Astrocyte of the cerebellum (primary cell): Measurements from ENCODE around the gene QPRT.
"Not testable (repeated sequence)": the region's sequence is repeated elsewhere in the genome, so short reads cannot be mapped to it uniquely, and the experiment has no call there.

Source experiments
- DNase-seq: peaks from one replicate; pipeline ENCODE4 v3.0.0-alpha.2; 2011; ENCODE audit warnings: low read depth
- H3K4me3 ChIP-seq: 2 replicates; pipeline ENCODE4 v1.5.1; 2011; ENCODE audit warnings: mild to moderate bottlenecking, low read depth, low read length, moderate library complexity
- in situ Hi-C: cut with HindIII; loops from 2 replicates; pipeline ENCODE4 v1.10.0; 2017; ENCODE audit warnings: low sequenced_read_pairs
- TF ChIP-seq, protein P1 (sequence below): IDR thresholded peaks from 2 replicates; pipeline ENCODE4 v1.5.1; 2012; ENCODE audit warnings: low read length, low read depth, moderate library complexity, mild to moderate bottlenecking; ENCODE audit errors: missing control alignments

QPRT gene

DNA sequence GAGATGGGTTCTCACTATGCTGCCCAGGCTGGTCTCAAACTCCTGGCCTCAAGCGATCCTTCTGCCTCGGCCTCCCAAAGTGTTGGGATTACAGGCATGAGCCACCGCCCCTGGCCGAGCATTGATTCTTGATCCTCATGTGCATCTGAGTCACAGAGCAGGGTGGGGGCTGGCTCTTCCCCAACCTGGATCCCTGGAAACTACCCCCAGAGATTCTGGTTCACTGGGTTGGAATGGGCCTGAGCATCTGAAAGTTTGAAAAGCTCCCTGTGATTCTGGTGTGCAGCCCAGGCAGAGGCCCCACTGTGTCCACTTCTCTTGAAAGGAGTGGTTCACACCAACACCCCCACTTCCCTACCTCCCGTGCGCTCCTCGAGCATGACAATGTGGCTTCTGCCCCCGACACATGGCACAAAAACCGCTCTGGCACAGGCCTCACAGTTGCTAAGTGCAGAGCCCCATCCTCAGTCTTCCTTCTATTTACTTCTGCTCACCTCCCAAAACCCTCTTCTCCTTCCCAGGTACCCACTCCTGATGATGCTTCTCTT is 4.6 kb downstream of the QPRT start:
- TF ChIP-seq, protein P1, sequence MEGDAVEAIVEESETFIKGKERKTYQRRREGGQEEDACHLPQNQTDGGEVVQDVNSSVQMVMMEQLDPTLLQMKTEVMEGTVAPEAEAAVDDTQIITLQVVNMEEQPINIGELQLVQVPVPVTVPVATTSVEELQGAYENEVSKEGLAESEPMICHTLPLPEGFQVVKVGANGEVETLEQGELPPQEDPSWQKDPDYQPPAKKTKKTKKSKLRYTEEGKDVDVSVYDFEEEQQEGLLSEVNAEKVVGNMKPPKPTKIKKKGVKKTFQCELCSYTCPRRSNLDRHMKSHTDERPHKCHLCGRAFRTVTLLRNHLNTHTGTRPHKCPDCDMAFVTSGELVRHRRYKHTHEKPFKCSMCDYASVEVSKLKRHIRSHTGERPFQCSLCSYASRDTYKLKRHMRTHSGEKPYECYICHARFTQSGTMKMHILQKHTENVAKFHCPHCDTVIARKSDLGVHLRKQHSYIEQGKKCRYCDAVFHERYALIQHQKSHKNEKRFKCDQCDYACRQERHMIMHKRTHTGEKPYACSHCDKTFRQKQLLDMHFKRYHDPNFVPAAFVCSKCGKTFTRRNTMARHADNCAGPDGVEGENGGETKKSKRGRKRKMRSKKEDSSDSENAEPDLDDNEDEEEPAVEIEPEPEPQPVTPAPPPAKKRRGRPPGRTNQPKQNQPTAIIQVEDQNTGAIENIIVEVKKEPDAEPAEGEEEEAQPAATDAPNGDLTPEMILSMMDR = no peak
- DNase-seq = no peak
- in situ Hi-C loops = no loop called here
- H3K4me3 ChIP-seq = no peak overlapping the region

DNA sequence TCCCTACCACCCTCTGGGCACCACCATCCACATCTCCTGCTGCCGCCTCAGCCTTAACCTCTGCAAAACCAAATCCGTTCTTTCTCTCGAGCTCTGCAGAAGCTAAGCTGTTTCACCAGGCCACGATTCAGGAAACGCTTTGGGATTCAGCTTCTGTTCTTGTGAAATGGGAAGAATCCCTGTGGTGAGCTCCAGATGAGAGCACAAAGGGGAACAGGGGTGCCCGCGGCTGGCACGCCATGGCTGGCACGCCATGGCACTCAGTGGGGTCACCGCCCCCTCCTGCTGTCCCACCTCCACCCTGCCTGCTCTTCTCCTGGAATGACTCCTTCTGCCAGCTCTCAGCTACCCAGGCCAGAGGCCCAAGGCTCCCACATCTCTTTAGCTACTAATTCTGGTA is 5.7 kb downstream of the QPRT start:
- TF ChIP-seq, protein P1 = no peak
- H3K4me3 ChIP-seq = no peak overlapping the region
- DNase-seq = no peak
- in situ Hi-C loops = no loop called here

GRCh38 chr16:29686740-29687332 is 7.9 kb downstream of the QPRT start:
- no peak for DNase-seq
- in situ Hi-C loops = no loop called here
- TF ChIP-seq, protein P1 = no peak
- H3K4me3 ChIP-seq = no peak overlapping the region

DNA sequence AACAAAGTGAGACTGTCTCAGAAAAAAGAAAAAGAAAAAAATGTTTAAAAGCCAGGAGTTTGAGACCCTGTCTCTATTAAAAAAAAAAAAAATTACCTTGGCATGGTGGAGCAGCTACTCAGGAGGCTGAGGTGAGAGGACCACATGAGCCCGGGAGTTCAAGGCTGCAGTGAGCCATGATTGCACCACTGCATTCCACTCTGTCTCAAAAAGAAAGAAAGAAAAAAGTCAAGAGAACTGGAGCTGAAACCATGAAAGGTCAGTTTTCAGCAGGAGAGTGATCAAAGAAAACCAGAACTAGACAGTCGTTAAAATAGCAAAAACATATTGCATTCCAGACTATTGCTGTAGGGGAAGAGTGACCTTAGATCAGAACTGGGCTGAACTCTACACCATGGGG is 8.8 kb downstream of the QPRT start:
- in situ Hi-C loops = no loop called here
- no peak overlapping the region for H3K4me3 ChIP-seq
- DNase-seq = no peak
- TF ChIP-seq, protein P1 = no peak

- in situ Hi-C loops = no loop called here
- no peak overlapping the region for H3K4me3 ChIP-seq
- TF ChIP-seq, protein P1 = no peak
- no peak for DNase-seq
These were observed 9.2 kb downstream of the QPRT start for GRCh38 chr16:29688172-29688571.

- in situ Hi-C loops, H3K4me3 ChIP-seq, DNase-seq: not testable (repeated sequence)
These were observed 10.7 kb downstream of the QPRT start for GRCh38 chr16:29689490-29690351.

DNA sequence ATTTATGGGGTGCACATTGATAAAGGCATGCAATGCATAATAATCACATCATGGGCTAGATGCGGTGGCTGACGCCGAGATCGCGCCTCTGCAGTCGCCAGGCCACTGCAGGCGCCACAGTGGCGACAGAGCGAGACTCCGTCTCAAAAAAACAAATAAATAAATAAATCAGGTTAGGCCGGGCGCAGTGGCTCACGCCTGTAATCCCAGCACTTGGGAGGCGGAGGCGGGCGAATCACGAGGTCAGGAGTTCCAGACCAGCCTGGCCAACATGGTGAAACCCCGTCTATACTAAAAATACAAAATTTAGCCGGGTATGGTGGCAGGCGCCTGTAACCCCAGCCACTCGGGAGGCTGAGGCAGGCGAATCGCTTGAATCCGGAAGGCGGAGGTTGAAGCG is 13.6 kb downstream of the QPRT start:
- in situ Hi-C loops, H3K4me3 ChIP-seq, DNase-seq: not testable (repeated sequence)
